Heart right ventricle (tissue), 16 donors: ENCODE results near the gene STAT5B. TPM values are rescaled to one million over a fixed set of nuclear protein-coding genes. Genes with fewer than 3 reads are reported as not detected.

Source experiments
- ATAC-seq, 8 donors: fragments of 200-7000 bp; cut with Tn5 transposase; one replicate each; pipeline ENCODE4 v1.9.1; 2020; ENCODE audit warnings: mild to moderate bottlenecking in 8 of 8, moderate library complexity in 8 of 8, moderate number of reproducible peaks in 1 of 8
- DNase-seq, 2 donors: peaks; one replicate each; pipeline ENCODE4 v3.0.0-alpha.2; 2020
- H3K27ac ChIP-seq, 10 donors: fragments of 200-600 bp; sonication (generic) in 2 of 10; one replicate each; pipeline versions ENCODE4 v1.5.0 to v1.8.0; 2020 to 2022; ENCODE audit warnings: mild to moderate bottlenecking in 3 of 10
- H3K27me3 ChIP-seq, 7 donors: fragments of 200-600 bp; one replicate each; pipeline ENCODE4 v1.8.0; 2021 to 2022; ENCODE audit warnings: mild to moderate bottlenecking in 2 of 7
- H3K36me3 ChIP-seq, 9 donors: fragments of 200-600 bp; sonication (generic) in 1 of 9; one replicate each; pipeline versions ENCODE4 v1.5.0 to v1.8.0; 2020 to 2022; ENCODE audit warnings: mild to moderate bottlenecking in 2 of 9
- H3K4me1 ChIP-seq, 9 donors: fragments of 200-600 bp; sonication (generic) in 1 of 9; one replicate each; pipeline versions ENCODE4 v1.5.0 to v1.8.0; 2020 to 2022; ENCODE audit warnings: mild to moderate bottlenecking in 4 of 9
- H3K4me3 ChIP-seq, 10 donors: fragments of 200-600 bp; sonication (generic) in 2 of 10; one replicate each; pipeline versions ENCODE4 v1.5.0 to v1.8.0; 2020 to 2022; ENCODE audit warnings: mild to moderate bottlenecking in 7 of 10, moderate library complexity in 2 of 10
- H3K9me3 ChIP-seq, 11 donors: fragments of 200-600 bp in 10 of 11; sonication (generic) in 2 of 11; one replicate each; pipeline versions ENCODE4 v1.5.0 to v1.8.0; 2013 to 2022; ENCODE audit warnings: mild to moderate bottlenecking in 2 of 11, control low read depth in 1 of 11, moderate library complexity in 1 of 11
- CTCF ChIP-seq, 9 donors: fragments of 200-600 bp; sonication (generic) in 2 of 9; IDR thresholded peaks; one replicate each; pipeline versions ENCODE4 v1.5.0 to v1.8.0; 2021 to 2022; ENCODE audit warnings: antibody characterized with exemption in 9 of 9, mild to moderate bottlenecking in 5 of 9, moderate library complexity in 1 of 9
- WGBS, 2 donors: extraction: QIAGEN DNeasy Blood & Tissue Kit; methylation state at CpG; one replicate each; pipeline ENCODE4 v1.1.7; 2013; ENCODE audit warnings: inconsistent platforms in 1 of 2; 5-methylcytosine and 5-hydroxymethylcytosine counted together
- intact Hi-C, 10 donors: fragments of 100-400 bp; cut with DNase I; formaldehyde crosslinking; loops; one replicate each; pipeline versions ENCODE4 v1.11.1 to v1.14.2; 2022
- polyA plus RNA-seq, 2 donors: library from polyadenylated mRNA; stranded (reverse); fragments of 200-250 nt; gene quantifications; one replicate each; pipeline ENCODE4 v1.2.3, GENCODE V29; 2013
- total RNA-seq, 10 donors: library from RNA; stranded (reverse); fragmentation: NEBNext Ultra II Directional in 3 of 10; extraction: Animal tissue kit (Norgen Biotek cat#: 25700) in 3 of 10; gene quantifications; one replicate each; pipeline versions ENCODE4 v1.2.1 to v1.2.4, GENCODE V29; 2021 to 2023
- donor health status: Arrhythmogenic right ventricular cardiomyopathy.
- donor health status: ischemic (EF 13 %, LVEDD 7.1; RV severe dilation, severe dysfunction).
- donor health status: healthy with polysubstance abuse.
- donor health status: DM: no; HTN: yes; CAD: no.
- donor health status: DM: no; HTN: no; CAD: no.
- donor health status: ischemic (EF 25% LVEDD 6.9; RV normal size, moderate dysfunction).
- donor health status: ischemic (EF 25% LVEDD 5.7; RV mildly dilated, moderate dysfunction).
- donor health status: healthy.
- donor health status: DM: yes; HTN: yes; CAD: no.
- donor health status: Ischemic cardiomyopathy.
- donor health status: ischemic (EF 35%, LVEDD 5.7; RV mildly dilated, moderate dysfunction).
- donor health status: nonischemic (EF 11% LVEDD 7.7; RV severe dilation, severe dysfunction).
- donor health status: DM: yes; HTN: yes; CAD: no.
- donor health status: PGD.
- donor health status: ischemic (EF 29% LVEDD 5.4; RV normal size, mild dysfunction).
- donor health status: nonischemic (EF 23%, LVEDD 6.1; RV moderate dilation, normal function).

The STAT5B gene
- total and polyA plus RNA-seq, 12 donors: 14.4 to 34.7 (median 30.1) TPM

GRCh38 chr17:42181851-42182207, 94.4 kb downstream of the STAT5B start:
- DNase-seq (no peak), ATAC-seq (no peak)
- H3K4me1 ChIP-seq: peaks cover 0 to 55% (median 35%) of the 10 kb centered on the region in 9 donors
- H3K4me3 ChIP-seq: peak overlapping the region in 1 of 10 donors; percentile 49
- no peaks in the 10 kb centered on the region for H3K9me3 ChIP-seq
- 85 to 91% methylated on average over 2 of the region's 2 CpGs for WGBS, 2 donors
- peaks cover 0 to 28% (median 17%) of the 10 kb centered on the region in 7 donors for H3K27me3 ChIP-seq
- no peaks in the 10 kb centered on the region for H3K36me3 ChIP-seq
- H3K27ac ChIP-seq: no peak overlapping the region
- no peak for TF ChIP-seq CTCF (IDR thresholded peaks at IDR 0.05)
- intact Hi-C loops: loop anchor here in 7 of 10 donors (2.0 to 10.0 kb wide), 8 partner anchors 50 to 343 kb away; partner anchors contain the start of genes HSPB9 (in 2 of the 7), KAT2A (in 2 of the 7) and NKIRAS2 (in 1 of the 7)

GRCh38 chr17:42180922-42181850, 95.0 kb downstream of the STAT5B start, which contains the start of gene KCNH4:
Gene KCNH4, minus strand, starts transcription at chr17:42181142. Its CDS starts 197 bp downstream, at chr17:42180945.
- WGBS, 2 donors: 5% methylated on average over 52 to 60 of the region's 60 CpGs
- no peaks in the 10 kb centered on the region for H3K9me3 ChIP-seq
- ATAC-seq (peak; percentile 30 to 77 (median 64)), DNase-seq (peak; percentile 66 to 81)
- H3K36me3 ChIP-seq: no peaks in the 10 kb centered on the region
- intact Hi-C loops: loop anchor here in 7 of 10 donors (2.0 to 10.0 kb wide), 8 partner anchors 49 to 344 kb away; partner anchors contain the start of genes HSPB9 (in 2 of the 7), KAT2A (in 2 of the 7) and NKIRAS2 (in 1 of the 7)
- no peak within 1 kb of the TSS for H3K27ac ChIP-seq
- H3K4me3 ChIP-seq: peak within 1 kb of the TSS; percentile 14 to 54 (median 37)
- peak in 8 of 9 donors; percentile 20 to 68 (median 52) for TF ChIP-seq CTCF (IDR thresholded peaks at IDR 0.05)
- H3K4me1 ChIP-seq: peaks cover 0 to 55% (median 35%) of the 10 kb centered on the region in 9 donors
- H3K27me3 ChIP-seq: peaks cover 0 to 28% (median 17%) of the 10 kb centered on the region in 7 donors

GRCh38 chr17:42180411-42180921, 95.7 kb downstream of the STAT5B start:
- no peaks in the 10 kb centered on the region for H3K36me3 ChIP-seq
- H3K27me3 ChIP-seq: peaks cover 0 to 28% (median 17%) of the 10 kb centered on the region in 7 donors
- intact Hi-C loops: loop anchor here in 7 of 10 donors (2.0 to 10.0 kb wide), 8 partner anchors 48 to 344 kb away; partner anchors contain the start of genes HSPB9 (in 2 of the 7), KAT2A (in 2 of the 7) and NKIRAS2 (in 1 of the 7)
- H3K9me3 ChIP-seq: no peaks in the 10 kb centered on the region
- H3K27ac ChIP-seq: no peak overlapping the region
- DNase-seq (no peak), ATAC-seq (no peak)
- H3K4me1 ChIP-seq: peaks cover 0 to 55% (median 35%) of the 10 kb centered on the region in 9 donors
- TF ChIP-seq CTCF (IDR thresholded peaks at IDR 0.05): no peak
- 1 to 3% methylated on average over 33 of the region's 33 CpGs for WGBS, 2 donors
- H3K4me3 ChIP-seq: peak overlapping the region; percentile 14 to 54 (median 37)

GRCh38 chr17:42179911-42180410, 96.2 kb downstream of the STAT5B start:
- no peaks in the 10 kb centered on the region for H3K36me3 ChIP-seq
- no peaks in the 10 kb centered on the region for H3K9me3 ChIP-seq
- no peak for TF ChIP-seq CTCF (IDR thresholded peaks at IDR 0.05)
- ATAC-seq (peak in 4 of 8 donors; percentile 17 to 41 (median 27)), DNase-seq (peak; percentile 31 to 60)
- no peak overlapping the region for H3K27ac ChIP-seq
- 8 to 16% methylated on average over 19 to 20 of the region's 20 CpGs for WGBS, 2 donors
- H3K4me1 ChIP-seq: peaks cover 0 to 50% (median 35%) of the 10 kb centered on the region in 9 donors
- H3K4me3 ChIP-seq: no peak overlapping the region
- H3K27me3 ChIP-seq: peaks cover 0 to 28% (median 17%) of the 10 kb centered on the region in 7 donors
- intact Hi-C loops: loop anchor here in 7 of 10 donors (2.0 to 10.0 kb wide), 9 partner anchors 48 to 345 kb away; partner anchors contain the start of genes HSPB9 (in 2 of the 7), KAT2A (in 2 of the 7), CNP (in 1 of the 7) and NKIRAS2 (in 1 of the 7)
